BJ (cell line): Measurements from ENCODE around the gene BACH1. TPM values are rescaled to one million over a fixed set of nuclear protein-coding genes. Genes with fewer than 3 reads are reported as not detected.
"Not testable (repeated sequence)": the region's sequence is repeated elsewhere in the genome, so short reads cannot be mapped to it uniquely, and the experiment has no call there.

Experiments
- CTCF ChIA-PET: fragments of 350-600 bp; formaldehyde crosslinking; extraction: SDS; loops from one replicate; lab custom pipeline; 2021; ENCODE audit warnings: antibody characterized with exemption, inconsistent platforms; lab: Yijun Ruan, JAX
- POLR2A ChIA-PET: fragments of 300-600 bp; sonication (Branson Sonifier 250); formaldehyde crosslinking; extraction: SDS; loops from one replicate; lab custom pipeline; 2021; ENCODE audit warnings: antibody characterized with exemption; lab: Charles Lee
- DNase-seq: peaks from one replicate; pipeline ENCODE4 v3.0.0-alpha.2; 2011; ENCODE audit warnings: low read depth
- H3K27me3 ChIP-seq: 2 replicates; pipeline ENCODE4 v1.6.0; 2011; ENCODE audit warnings: low read length; ENCODE audit not compliant: control insufficient read depth, insufficient read depth
- H3K36me3 ChIP-seq: 2 replicates; pipeline ENCODE4 v1.5.1; 2011; ENCODE audit warnings: low read length; ENCODE audit not compliant: control insufficient read depth, insufficient read depth
- H3K4me3 ChIP-seq: 2 replicates; pipeline ENCODE4 v1.5.1; 2011; ENCODE audit warnings: low read depth, mild to moderate bottlenecking, control low read depth, low read length
- CTCF ChIP-seq: IDR thresholded peaks from 2 replicates; pipeline ENCODE4 v1.5.1; 2011; ENCODE audit warnings: low read depth, mild to moderate bottlenecking, control low read depth, inconsistent platforms, low read length, moderate library complexity; ENCODE audit not compliant: insufficient read depth
- polyA minus RNA-seq: library from RNA; depleted of rRNA, polyadenylated mRNA; stranded (reverse); fragments of >200 nt; gene quantifications from 2 replicates; pipeline ENCODE4 v1.2.3, GENCODE V29; 2011; rRNA and poly(A)+ RNA removed
- polyA plus RNA-seq: library from polyadenylated mRNA; depleted of rRNA; stranded (reverse); fragments of >200 nt; gene quantifications from 2 replicates; pipeline ENCODE4 v1.2.3, GENCODE V29; 2011; rRNA removed

The BACH1 gene
- polyA plus RNA-seq (22.7 and 37.7 TPM in 2 replicates), polyA minus RNA-seq (131 and 149 TPM in 2 replicates)

GRCh38 chr21:29298348-29299045 lies at the start of gene BACH1:
Gene BACH1, plus strand, starts transcription at chr21:29298922. Its CDS starts 22,359 bp downstream, at chr21:29321281.
- 0 out of 2 replicates have a peak, but pooled peaks have one; percentile 7 for TF ChIP-seq CTCF
- no peak for DNase-seq
- Histone ChIP-seq H3K36me3 (no peaks in the 10 kb centered on the region), H3K27me3 (no peaks in the 10 kb centered on the region), H3K4me3 (peak within 1 kb of the TSS; percentile 91)
- CTCF ChIA-PET, result interaction anchor here (0.6 to 5.1 kb wide), 5 partner anchors 37 to 135 kb away, joined by 3 to 32 read pairs (median 3); no protein-coding TSS in a partner anchor
- POLR2A ChIA-PET, result no interaction called here

GRCh38 chr21:29249289-29249688 lies 49.4 kb upstream of the BACH1 start:
- DNase-seq, H3K36me3 ChIP-seq, H3K27me3 ChIP-seq, H3K4me3 ChIP-seq, POLR2A ChIA-PET, CTCF ChIA-PET: not testable (repeated sequence)

GRCh38 chr21:29250636-29251035 lies 48.1 kb upstream of the BACH1 start:
- DNase-seq, result no peak
- Histone ChIP-seq H3K4me3 (no peak overlapping the region), H3K36me3 (no peaks in the 10 kb centered on the region), H3K27me3 (no peaks in the 10 kb centered on the region)
- ChIA-PET CTCF (no interaction called here), POLR2A (no interaction called here)
- TF ChIP-seq CTCF, result no peak

- H3K4me3 ChIP-seq, POLR2A ChIA-PET, H3K27me3 ChIP-seq, CTCF ChIA-PET, DNase-seq, H3K36me3 ChIP-seq: not testable (repeated sequence)
These were observed 44.9 kb upstream of the BACH1 start for GRCh38 chr21:29253861-29254260.

GRCh38 chr21:29254550-29254949 lies 44.2 kb upstream of the BACH1 start:
- no peak for TF ChIP-seq CTCF
- POLR2A ChIA-PET, result no interaction called here
- Histone ChIP-seq H3K4me3 (no peak overlapping the region), H3K36me3 (no peaks in the 10 kb centered on the region), H3K27me3 (no peaks in the 10 kb centered on the region)
- DNase-seq, result no peak
- CTCF ChIA-PET, result interaction anchor here (0.6 kb wide), 1 partner anchor 40 kb away, joined by 3 read pairs; no protein-coding TSS in a partner anchor

- ChIA-PET POLR2A (no interaction called here), CTCF (interaction anchor here (0.9 to 1.2 kb wide), 3 partner anchors 13 to 33 kb away, joined by 3 to 4 read pairs (median 3); no protein-coding TSS in a partner anchor)
- Histone ChIP-seq H3K27me3 (no peaks in the 10 kb centered on the region), H3K4me3 (no peak overlapping the region), H3K36me3 (no peaks in the 10 kb centered on the region)
- no peak for TF ChIP-seq CTCF
- no peak for DNase-seq
These were observed 42.4 kb upstream of the BACH1 start for GRCh38 chr21:29256126-29256910.
